Uterus (tissue), 2 donors: ENCODE measurements around the gene SUPT3H.

ENCODE experiments used
- CTCF ChIP-seq, 4 experiments: fragments of 200-600 bp in 2 of 4; fragments of 450-650 bp in 2 of 4; sonication (generic) in 2 of 4; IDR thresholded peaks; one replicate each; pipeline ENCODE4 v1.5.1; 2016 to 2019; ENCODE audit warnings: antibody characterized with exemption in 4 of 4, mild to moderate bottlenecking in 2 of 4, moderate library complexity in 1 of 4
- POLR2A ChIP-seq, 2 donors: fragments of 450-650 bp; IDR thresholded peaks; one replicate each; pipeline ENCODE4 v1.6.1; 2016; ENCODE audit warnings: antibody characterized with exemption in 2 of 2, mild to moderate bottlenecking in 1 of 2, moderate library complexity in 1 of 2

GRCh38 chr6:45163952-45164766 is 213.6 kb downstream of the SUPT3H start:
- TF ChIP-seq CTCF (IDR thresholded peaks at IDR 0.05), result no peak
- TF ChIP-seq POLR2A (IDR thresholded peaks at IDR 0.05), result no peak
